ENCODE results near the gene MAGT1.
"Not testable (repeated sequence)": the region's sequence is repeated elsewhere in the genome, so short reads cannot be mapped to it uniquely, and the experiment has no call there.

The MAGT1 gene

DNA sequence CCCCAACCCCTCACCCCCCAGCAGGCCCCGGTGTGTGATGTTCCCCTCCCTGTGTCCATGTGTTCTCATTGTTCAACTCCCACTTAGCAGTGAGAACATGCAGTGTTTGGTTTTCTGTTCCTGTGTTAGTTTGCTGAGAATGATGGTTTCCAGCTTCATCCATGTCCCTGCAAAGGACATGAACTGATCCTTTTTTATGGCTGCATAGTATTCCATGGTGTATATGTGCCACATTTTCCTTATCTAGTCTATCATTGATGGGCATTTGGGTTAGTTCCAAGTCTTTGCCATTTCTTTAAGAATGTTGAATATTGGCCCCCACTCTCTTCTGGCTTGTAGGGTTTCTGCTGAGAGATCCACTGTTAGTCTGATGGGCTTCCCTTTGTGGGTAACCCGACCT, 73.2 kb downstream of the MAGT1 start:
- DNase-seq, result not testable (repeated sequence)

DNA sequence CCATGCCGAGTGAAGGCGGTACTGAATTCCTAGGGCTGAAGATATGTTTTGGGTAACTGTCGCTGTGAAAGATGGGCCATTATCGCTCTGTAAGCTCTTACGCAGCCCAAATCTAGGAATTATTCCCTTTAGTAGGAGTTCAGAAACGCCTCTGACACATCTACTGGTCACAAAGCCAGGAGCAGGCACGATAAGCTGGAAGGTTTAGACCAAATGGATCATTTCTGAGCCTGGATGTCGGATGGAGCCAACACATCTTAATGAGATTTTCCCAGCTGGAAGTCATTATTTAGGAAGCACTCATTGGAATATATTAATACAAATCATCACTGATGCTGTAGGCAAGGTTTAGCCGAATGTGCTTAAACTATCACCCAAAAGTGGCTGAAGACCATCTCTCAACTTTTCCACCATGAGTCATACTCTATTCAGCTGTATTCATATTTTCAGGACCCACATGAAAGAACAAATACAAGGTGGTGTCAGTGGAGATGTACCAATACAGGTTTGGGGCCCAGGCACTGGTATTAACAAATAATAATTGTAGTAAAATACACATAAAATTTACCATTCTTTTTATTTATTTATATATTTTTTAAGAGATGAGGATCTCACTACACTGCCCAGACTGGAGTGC, 75.0 kb downstream of the MAGT1 start:
- DNase-seq, result no peak

DNA sequence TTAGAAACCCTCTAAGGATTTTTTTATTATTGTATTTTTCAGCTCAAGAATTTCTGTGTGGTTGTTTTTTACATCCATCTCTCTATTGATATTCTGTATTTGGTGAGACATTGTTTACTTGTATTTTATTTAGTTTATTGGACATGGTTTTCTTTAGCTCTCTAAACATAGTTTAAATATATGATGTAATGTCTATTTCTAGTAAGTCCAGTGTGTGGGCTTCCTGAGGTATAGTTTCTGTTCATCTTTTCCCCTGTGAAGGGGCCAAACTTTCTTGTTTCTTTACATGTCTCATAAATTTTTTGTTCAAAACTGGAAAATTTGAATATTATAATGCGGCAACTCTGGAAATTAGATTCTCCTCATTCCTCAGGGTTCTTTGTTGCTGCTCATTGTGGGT, 81.0 kb downstream of the MAGT1 start:
- no peak for DNase-seq

DNA sequence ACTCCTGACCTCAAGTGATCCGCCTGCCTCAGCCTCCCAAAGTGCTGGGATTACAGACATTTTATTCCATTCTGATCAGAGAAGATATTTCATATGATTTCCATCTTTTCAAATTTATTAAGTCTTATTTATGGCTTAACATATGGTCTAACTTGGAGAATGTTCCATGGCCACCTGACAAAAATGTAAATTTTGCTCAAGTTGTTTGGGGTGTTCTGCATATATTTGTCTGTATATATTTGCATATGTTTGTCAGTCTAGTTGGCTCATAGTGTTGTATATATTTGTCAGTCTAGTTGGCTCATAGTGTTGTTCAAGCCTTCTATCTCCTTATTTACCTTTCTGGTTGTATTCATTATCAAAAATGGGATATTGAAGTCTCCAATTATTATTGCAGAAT, 93.0 kb downstream of the MAGT1 start:
- DNase-seq, result no peak

DNA sequence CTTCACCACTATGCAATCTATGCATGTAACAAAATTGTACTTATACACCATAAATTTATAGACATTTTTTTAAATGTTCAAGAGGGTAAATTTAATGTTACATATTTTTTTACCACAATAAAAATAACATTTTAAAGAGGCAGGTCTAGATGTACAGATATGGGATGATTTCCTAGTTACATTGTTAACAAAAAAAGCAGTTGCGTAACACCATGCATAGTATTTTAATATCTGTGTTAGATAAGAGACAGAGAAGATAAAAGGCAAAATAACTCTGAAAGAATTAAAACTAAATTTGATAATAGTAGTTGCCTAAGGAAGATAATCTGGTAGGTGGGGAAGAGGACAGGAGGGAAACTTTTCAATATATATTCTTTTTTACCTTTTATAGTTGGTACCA, 100.1 kb downstream of the MAGT1 start:
- DNase-seq, result no peak

DNA sequence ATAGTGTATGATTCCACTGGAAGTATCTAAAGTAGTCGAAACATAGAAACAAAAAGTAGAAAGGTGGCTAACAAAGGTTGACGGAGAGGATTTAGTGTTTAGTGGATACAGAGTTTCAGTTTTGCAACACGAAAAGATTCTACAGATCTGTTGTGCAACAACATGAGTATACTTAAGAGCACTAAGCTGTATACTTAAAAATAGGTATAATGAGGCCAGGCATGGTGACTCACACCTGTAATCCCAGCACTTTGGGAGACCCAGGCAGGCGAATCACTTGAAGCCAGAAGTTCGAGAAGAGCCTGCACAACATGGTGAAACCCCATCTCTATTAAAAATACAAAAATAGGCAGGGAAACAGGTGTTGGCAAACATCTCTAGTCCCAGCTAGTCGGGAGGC, 101.3 kb downstream of the MAGT1 start:
- no peak for DNase-seq

DNA sequence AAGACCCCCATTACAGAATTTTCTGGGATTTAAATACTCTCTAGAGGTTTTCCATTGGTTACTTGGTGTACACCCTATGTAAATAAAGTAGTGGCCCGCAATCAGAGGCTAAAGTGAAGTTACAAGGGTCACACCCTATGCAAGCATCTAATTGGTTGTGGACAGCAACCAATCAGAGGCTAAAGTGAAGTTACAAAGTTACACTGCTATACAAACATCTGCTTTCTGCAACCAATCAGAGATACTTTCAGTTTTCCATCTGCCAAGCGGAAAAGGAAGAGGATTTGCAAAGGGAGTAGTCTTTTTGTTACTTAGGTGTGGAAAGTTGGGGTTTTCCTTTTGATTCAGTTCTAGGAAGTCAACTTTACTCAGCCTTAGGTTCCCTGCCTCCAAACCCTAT, 107.2 kb downstream of the MAGT1 start:
- DNase-seq, result peak in 5 of 6 experiments; percentile 11 to 56 (median 49)

DNA sequence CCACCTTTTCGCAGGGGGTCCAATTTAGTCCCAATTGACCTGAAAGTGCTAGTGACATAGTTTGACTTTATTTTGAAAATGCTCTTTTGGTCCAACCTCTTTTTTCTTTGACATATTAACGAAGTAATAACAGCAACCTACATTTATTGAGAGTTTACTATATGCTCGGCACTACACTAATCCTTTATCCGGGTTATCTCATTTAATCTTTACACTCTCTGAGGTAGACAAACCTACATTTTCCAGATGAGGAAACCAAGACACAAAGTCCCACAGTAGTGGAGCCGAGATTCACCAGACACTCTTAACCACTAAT, 108.9 kb downstream of the MAGT1 start:
- no peak for DNase-seq

DNA sequence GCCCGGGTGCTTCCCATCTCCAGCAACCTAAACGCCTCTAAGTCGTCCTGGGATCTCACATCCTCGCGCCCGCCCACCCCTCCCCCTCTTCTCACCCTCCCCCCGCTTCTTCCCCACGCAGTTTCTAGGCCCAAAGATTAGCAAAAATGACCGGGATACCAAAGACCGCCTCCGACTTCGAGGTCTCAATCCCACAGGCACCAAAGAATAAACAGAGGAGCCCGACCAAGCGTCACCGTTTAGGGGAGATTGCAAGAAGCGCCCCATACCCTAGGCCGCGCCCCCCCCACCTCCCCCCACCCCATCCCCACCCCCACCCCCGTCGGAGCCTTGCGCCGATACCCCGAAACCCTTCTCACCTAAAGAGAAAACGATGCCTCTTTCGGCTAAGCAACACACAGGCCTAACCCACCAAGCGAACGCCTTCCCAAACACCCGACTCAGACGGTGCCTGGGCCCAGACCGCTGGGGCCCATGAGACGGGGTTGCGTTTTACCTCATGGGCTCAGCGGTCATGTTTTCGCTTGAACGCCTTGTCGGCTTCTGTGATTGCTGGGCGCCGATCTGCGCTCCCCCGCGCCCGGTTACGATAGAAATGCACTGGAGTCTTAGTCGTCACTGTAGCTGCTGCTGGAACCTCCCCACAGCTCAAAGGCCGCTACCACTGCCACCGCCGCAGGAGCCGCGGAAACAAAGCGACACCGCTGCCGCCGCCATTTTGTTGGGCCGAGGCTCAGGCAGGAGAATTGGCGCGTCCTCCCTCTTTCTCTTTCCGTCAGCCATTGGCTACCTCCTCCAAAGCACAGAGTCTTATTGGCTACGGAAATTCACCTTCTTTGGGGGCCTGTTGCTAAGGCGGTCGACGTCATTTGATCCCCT, 109.5 kb downstream of the MAGT1 start, which contains the start of gene ATRX:
Gene ATRX (minus strand): TSS at position 731 of the 879 bp plus-strand sequence. CDS start 215 bp downstream, at position 516.
- DNase-seq, result peak; percentile 63 to 81 (median 75)

DNA sequence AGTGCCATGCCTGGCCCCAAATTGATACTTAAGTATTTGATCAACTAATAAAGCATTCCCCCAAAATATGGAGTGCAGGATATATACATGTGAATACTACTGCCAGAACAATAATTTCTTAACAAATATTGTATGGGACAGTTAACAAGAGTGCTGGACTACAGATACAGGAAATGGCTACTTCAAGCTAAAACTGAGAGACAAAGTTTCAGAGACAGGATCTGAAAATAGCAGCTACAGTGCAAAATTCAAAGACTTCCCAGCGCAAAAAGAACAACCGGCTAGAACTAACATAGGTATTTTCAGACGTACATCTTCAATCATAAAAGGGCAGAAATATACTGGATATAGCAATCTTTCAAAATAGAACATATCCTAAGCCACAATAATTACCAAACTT, 115.5 kb downstream of the MAGT1 start:
- DNase-seq, result no peak

DNA sequence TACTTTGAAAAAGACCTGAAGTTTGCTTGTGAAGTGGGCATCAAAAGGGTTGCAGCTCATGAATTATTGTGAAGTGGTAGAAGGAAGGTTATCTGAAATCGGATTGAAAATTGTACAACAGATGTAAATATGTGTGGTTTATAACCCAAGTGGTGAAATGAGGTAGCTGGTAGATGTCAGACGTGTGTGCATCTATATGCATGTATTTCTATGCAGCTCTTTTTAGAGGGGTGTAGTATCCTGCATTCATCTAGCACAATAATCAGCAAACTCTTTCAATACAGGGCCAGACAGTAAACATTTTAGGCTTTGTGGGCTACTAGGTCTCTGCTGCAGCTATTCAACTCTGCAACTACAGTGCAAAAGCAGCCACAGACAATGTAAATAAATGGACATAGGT, 118.6 kb downstream of the MAGT1 start:
- DNase-seq, result no peak
